GM19455 (cell line): ENCODE measurements around the gene IL33.

Experiments used
- ATAC-seq: cut with Tn5 transposase; IDR thresholded peaks from one replicate; pipeline ENCODE4 v1.9.1; 2021; ENCODE audit not compliant: unreplicated experiment

Gene IL33

GRCh38 chr9:6216002-6216401, 395 bp downstream of the IL33 start:
- ATAC-seq, result no peak

GRCh38 chr9:6216951-6217350, 1.3 kb downstream of the IL33 start:
- ATAC-seq, result no peak

DNA sequence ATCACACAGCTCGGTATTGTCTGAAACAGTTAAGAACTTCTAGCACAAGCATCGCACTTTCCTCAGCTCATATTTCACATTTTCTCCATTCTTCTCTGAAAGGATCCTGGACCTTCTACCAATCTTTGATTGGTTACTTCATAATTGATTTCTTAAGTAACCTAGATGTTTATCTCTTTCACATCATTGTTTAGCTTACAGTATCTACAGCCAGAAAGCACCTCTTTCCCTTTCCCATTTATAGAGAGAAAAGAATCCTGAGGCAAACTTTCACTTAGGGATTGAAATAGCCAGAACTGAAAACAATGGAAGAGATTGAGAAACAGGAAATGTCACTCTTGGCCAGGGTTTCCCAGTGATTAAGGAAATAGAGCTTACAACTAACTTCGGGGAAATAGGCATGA, 2.5 kb downstream of the IL33 start:
- no peak for ATAC-seq

DNA sequence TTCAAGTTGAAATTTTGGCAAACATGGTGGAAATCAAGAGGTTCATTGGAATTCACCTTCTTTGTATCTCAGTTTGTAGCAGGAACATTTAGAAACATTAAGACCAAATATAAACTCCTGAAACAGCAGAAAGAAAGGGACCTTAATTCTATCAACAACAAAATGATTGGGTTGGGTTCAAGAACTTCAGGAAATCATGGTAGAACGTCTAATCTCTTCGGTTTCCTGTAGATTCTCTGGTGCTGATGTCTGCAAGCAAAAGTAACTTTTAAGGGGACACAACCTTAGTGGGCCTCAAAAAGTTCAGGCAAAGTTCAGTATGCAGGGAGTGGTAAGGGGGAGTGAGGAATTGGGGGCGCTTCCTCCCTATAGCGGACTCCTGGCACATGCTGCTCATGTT, 3.4 kb downstream of the IL33 start:
- ATAC-seq, result no peak

- ATAC-seq, result no peak
Measured at GRCh38 chr9:6219981-6220380, 4.4 kb downstream of the IL33 start.

- ATAC-seq, result no peak
Measured at GRCh38 chr9:6224393-6225154, 9.0 kb downstream of the IL33 start.

- no peak for ATAC-seq
Measured at GRCh38 chr9:6226696-6227095, 11.1 kb downstream of the IL33 start.

GRCh38 chr9:6229186-6229585, 13.6 kb downstream of the IL33 start:
- ATAC-seq, result no peak

- no peak for ATAC-seq
Measured at GRCh38 chr9:6229619-6230018, 14.0 kb downstream of the IL33 start.

GRCh38 chr9:6230037-6230780, 14.6 kb downstream of the IL33 start:
- ATAC-seq, result no peak

GRCh38 chr9:6232336-6232945, 16.8 kb downstream of the IL33 start:
- no peak for ATAC-seq

- ATAC-seq, result no peak
Measured at GRCh38 chr9:6234014-6234413, 18.4 kb downstream of the IL33 start.

- no peak for ATAC-seq
Measured at GRCh38 chr9:6237267-6237666, 21.7 kb downstream of the IL33 start.

- ATAC-seq, result no peak
Measured at GRCh38 chr9:6239048-6239461, 23.4 kb downstream of the IL33 start.

GRCh38 chr9:6239694-6240093, 24.1 kb downstream of the IL33 start:
- ATAC-seq, result no peak

DNA sequence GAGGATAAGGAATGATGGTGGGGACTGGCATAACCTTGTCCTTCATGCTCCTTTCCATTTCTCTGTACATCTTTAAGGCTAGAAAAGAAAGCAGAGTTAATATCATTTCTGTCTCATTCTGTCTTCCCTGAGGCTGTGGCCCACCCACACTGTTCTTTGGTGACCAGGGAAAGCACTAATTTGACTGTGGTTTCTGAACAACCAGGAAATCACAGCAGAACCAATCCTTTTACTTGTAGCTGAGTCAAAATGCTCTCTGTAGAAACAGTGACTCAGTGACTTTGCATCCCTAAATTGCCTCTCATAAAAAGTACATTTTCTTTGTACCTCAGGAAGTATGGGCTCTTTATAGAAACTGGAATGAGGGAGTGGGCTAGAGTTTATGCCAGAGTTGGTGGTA, 28.1 kb downstream of the IL33 start:
- ATAC-seq, result peak; percentile 78

- ATAC-seq, result no peak
Measured at GRCh38 chr9:6247266-6247665, 31.7 kb downstream of the IL33 start.

DNA sequence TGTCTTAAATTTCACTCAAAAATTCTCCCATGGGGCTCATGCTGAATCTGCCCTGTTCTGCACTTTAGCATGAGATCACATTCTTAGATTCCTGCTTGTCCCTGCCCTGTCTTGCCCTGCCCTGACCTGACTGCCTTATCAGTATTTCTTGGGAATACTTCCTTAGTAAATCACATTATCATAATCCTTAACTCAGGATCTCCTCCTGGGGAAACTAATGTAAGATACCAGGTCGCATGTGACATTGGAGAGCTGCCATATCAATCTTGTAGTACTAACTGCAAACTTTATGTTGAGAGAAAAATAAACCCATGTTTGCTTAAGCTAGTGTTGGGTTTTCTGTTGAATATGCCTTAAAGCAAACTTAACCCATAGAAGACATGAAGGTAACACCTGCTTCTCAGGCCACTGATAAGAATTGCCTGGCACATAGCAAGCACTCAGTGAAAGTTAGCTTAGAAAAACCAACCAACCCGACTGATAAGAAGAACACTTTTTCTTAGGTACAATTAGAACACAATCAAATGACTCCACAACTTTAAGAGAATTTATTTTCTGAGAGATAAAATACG, 53.3 kb downstream of the IL33 start:
- no peak for ATAC-seq

DNA sequence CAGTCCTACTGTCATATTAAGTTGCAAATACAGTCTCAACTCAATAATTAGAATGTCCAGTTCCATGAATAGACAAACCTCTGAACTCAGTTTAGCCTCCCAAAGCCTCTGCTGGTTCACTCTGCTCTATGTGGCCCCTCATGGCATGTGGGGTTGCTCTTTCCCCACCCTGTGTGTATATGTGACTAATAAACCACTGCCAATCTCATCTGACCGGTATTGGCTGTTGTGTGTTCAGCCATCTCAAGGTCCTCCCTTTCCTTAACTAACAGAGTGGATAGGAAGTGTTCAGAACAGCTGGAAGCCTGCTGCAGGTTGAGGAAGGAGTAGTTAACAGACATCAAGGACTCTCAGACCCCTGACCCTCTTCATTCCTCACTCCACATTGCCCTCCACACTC, 55.3 kb downstream of the IL33 start:
- ATAC-seq, result no peak

GRCh38 chr9:6271508-6272228, 56.1 kb downstream of the IL33 start:
- ATAC-seq, result no peak

DNA sequence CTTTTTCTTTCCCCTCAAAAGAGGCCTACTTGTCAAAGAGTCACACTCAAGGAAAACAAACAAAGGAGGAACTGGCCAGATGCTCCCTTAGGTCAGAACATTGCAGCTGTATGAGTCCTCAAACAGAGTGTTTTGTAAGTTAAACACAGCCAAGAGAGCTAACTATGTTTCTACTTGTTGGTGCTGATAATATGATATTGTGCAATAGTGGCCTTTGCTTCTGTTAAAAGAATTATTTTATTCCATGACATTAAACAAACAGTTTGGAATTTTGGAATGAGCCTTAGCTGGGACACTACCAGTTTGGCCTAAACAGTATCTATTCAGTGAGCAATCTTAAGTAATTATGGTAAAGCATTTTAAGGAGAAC, 56.6 kb downstream of the IL33 start:
- no peak for ATAC-seq
